NCI-H1092 (cell line): ENCODE results near the gene FAM200A.
A peak's percentile ranks its signal among the peaks of the same experiment; 100 is the strongest.
"Not testable (repeated sequence)": the region's sequence is repeated elsewhere in the genome, so short reads cannot be mapped to it uniquely, and the experiment has no call there.

Source experiments
- DNase-seq: peaks from one replicate; lab custom pipeline; 2025; lab: John Stamatoyannopoulos, UW

The FAM200A gene

DNA sequence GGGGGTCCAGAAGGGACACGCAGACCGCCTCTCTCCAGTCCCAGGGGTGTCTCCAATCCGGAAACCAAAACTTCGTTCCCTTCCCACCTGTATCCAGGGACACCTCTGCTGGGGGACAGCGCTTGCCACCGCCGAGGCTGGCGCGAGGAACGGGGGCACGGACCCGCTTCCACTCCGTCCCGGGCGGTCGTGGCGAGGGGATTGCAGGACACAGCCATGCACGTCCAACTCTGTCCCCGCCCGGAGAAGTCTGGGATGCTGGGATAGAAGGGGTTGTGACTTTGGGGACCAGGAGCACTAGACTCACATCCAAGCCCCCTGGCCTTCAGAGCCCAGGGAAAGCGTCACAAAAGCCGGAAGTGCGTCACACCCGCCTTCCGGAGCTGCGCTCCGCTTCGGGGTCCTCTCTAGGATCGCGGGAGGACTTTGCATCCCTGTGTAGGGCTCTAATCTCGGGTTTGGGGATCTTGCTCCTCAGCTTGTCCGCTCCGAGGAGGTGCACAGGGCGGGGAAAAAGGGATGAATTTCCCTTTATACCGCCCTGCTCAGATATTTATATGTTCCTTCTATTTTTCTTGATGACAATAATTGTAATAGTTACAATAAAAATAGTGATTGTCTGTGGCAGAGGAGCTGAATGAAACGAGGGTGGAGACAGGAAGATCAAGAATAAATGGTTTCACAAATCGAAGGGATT lies at the start of gene FAM200A:
TSS of gene FAM200A (minus strand) at position 348 of the 697 bp plus-strand sequence. CDS start 3,707 bp downstream, outside the sequence.
- DNase-seq: peak; percentile 97

DNA sequence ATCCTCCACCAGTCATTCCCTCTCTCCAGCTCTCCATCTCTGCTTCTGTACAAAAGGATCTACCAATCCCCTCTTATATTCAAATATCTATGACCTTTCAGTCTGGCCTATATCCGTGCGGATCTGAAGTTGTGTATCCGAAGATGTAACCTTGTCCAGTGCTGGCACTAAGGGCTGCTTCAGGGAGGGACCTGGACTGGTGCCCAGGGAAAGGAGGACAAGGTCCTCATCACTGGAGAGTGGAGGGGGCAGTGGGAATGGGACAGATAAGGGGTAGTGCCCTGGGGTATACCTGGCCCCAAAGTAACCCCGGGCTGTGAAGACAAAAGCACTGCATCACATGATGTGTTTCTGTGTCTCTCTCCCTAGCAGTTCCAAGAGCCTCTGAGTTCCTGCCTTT lies 47.9 kb upstream of the FAM200A start:
- DNase-seq: no peak

DNA sequence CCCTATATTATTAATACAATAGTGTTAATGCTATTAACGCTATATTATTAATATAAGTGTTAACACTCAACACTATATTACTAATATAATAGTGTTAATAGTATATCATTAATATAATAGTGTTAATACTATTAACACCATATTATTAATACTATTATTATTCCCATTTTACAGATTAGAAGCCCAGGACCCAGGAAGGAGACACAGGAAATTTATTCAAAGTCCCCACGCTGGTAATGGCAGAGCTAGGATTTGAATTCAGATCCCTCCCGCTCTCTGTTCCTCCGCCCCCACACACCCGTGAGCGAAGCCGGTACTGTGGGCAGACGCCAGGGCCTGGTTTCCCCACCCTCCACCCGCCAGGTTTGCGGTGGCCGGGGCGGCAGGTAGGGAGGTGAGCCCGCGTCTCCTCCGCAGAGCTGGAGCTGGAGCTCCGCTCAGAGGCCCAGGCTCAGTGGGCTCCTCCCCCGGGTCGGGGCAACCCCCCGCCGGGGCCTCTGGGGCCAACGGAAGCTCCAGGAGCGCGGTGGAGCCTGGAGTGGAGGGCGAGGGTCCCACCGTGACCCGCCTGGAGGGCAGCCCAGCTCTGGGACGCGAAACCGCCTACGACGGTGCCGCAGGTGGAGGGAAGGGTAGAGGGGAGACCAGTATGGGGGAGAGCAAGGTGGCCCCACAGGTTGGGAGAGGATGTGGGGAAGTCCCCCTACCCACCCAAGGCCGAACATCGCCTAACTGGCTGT lies 46.0 kb upstream of the FAM200A start, which contains the start of gene TMEM225B:
TSS of gene TMEM225B (plus strand) at position 506 of the 740 bp plus-strand sequence. CDS start 6,122 bp downstream, outside the sequence.
- no peak for DNase-seq

DNA sequence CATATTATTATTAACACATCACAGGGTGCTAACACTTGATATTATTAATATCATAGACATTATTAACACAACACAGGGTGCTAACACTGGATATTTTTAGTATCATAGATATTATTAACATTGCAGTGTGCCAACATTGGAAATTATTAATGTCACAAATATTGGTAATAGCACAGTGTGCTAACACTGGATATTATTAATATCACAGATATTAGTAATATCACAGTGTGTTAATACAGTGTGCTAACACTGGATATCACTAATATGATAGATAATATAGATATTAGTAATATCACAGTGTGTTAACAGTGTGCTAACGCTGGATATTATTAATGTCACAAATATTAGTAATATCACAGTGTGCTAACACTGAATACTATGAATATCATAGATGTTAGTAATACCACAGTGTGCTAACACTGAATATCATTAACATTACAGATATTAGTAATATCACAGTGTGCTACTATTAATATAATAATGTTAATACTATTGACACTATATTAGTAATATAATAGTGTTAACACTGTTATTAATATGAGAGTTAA lies 44.6 kb upstream of the FAM200A start:
- no peak for DNase-seq

DNA sequence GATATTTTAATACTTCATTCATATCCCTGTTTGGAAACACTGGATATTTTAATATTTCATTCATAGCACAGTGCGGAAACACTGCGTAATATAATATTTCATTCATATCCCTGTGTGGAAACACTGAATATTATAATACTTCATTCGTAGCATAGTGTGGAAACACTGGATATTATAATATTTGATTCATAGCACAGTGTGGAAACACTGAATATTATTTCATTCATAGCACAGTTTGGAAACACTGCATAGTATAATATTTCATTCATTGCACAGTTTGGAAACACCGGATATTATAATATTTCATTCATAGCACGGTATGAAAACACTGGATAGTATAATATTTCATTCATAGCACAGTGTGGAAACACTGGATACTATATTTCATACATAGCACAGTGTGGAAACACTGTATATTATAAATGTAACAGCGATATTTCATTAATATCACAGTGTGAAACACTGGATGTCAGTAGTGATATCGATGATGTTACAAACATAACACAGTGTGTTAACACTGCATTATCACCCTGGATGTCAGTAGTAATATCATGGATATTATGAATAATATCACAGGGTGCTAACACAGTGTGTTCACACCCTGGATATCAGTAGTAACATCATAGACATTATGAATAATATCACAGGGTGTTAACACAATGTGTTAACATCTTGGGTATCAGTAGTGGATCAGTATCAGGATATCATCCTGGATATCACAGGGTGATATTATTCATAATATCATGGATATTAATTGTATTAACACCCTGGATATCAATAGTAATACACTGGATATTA lies 43.2 kb upstream of the FAM200A start:
- no peak for DNase-seq

DNA sequence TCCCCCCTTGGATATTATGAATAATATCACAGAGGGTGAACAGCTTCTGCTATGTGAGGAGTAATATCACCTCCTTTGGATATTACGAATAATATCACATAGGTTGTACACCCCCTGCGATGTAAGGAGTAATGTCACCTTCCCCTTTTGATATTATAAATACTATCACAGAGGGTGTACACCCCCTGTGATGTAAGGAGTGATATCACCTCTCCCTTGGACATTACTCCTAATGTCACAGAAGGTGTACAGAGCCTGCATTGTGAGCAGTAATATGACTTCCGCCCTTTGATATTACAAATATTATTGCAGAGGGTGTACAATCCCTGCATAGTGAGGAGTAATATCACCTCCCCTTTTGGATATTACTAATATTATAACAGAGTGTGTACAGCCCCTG lies 37.0 kb upstream of the FAM200A start:
- DNase-seq: no peak

DNA sequence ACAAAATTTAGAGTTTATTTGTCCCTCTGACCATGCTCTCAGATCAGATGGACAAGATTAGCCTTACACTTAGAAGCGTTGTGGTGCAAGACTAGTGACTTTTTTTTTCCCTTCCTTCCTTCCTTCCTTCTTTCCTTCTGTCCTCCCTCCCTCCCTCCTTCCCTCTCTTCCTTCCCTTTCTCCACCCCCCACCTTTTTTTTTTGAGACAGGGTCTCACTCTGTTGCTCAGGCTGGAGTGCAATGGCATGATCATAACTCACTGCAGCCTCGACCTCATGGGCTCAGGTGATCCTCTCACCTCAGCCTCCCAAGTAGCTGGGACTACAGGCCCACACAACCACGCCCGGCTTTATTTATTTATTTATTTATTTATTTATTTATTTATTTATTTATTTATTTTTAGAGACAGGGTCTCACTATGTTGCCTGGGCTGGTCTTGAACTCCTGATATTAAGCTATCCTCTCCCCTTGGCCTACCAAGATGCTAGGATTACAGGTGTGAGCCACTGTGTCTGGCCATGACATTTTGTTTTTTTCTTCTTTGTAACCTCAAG lies 28.9 kb upstream of the FAM200A start:
- not testable (repeated sequence) for DNase-seq

DNA sequence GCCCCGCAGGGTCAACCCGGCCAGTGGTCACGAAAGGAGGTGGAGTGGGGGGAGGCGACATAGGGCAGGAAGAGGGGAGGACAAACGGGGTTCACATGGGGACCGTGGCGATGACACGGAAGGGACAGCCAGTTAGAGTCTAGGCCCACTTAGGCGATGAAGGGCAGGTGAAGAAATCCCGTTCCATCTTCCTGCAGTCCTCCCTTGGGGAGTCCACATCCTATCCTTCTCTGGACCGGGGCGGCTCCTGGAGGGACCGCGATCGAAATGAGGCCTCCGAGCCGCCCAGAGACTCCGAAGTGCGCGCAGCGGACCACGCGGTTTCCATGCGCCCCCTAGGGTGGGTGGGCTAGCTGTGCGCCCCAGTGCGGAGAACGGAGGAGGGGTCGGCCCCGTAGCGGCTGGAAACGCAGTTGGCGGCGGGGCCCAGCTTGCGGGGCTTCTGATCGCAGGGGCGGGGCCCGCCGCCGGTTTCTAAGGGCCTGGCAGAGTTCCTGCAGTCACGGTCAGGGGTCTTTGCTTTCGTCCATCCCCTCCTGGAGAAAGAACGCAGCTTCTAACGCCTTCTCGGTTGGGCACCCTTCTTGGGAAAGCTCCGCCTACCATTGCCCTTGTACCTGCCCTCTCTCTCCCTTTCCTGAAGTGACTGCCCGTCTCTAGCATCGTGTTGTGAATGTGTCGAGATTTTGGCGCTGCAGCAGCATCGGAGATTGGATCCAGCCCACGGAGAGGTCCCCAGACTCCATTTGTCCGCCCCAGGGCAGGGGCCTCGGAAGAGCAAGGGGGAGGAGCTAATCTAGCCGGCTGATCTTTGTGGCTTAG lies 28.3 kb upstream of the FAM200A start:
- DNase-seq: peak; percentile 80

DNA sequence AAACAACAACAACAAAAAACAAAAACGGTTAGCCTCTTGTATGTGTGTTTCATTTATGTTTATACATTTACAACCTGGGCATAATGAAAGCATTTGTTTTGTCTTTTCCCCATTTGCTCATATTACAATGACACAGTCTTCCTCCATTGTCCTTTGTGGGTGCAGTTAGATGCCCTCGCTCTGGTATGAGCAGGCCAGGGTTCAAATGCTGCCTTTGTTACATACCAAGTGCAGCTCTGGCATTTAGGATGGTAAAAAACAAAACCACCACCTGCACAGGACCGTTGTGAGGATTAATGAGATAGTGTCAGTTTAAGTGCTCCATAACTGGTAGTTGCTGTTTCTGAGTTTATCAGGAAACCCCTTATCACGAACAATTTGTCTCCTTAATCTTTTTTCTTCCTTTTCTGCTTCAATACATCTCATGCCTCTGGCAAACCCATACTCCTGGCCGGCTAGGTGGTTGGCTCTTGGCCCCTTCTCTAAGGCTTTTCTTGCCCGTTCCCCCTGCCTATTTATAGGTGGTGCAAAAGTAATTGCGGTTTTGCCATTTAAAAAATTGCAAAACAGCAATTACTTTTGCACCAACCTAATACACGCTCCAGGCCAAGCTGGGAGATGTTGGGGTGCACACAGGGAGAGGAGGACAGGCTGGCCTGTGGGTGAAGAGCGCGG lies 27.5 kb upstream of the FAM200A start:
- DNase-seq: no peak

DNA sequence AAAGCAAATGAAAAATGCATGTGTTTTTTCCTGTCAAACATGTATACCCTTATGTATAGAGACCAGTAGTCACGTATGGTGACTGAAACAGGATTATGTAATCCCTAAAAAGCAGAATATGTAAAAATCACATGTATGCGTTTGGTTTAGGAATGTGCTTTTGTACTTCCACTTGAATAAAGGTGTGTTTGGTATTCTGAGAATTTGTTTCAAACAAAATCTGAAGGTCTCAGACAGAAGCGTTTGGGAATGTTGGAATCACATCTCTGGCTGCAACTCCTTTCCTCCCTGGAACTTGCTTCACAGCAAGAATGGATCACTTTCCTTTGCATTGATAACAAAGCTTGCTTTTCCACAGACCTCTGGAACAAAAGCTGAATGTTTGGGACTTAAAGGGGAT lies 24.3 kb upstream of the FAM200A start:
- no peak for DNase-seq

DNA sequence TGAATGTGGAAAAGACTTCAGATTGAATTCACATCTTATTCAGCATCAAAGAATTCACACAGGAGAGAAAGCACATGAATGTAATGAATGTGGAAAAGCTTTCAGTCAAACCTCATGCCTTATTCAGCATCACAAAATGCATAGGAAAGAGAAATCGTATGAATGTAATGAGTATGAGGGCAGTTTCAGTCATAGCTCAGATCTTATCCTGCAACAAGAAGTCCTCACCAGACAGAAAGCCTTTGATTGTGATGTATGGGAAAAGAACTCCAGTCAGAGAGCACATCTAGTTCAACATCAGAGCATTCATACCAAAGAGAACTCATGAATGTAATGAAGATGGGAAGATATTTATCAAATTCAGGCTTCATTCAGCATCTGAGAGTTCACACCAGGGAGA lies 21.3 kb upstream of the FAM200A start:
- DNase-seq: no peak

DNA sequence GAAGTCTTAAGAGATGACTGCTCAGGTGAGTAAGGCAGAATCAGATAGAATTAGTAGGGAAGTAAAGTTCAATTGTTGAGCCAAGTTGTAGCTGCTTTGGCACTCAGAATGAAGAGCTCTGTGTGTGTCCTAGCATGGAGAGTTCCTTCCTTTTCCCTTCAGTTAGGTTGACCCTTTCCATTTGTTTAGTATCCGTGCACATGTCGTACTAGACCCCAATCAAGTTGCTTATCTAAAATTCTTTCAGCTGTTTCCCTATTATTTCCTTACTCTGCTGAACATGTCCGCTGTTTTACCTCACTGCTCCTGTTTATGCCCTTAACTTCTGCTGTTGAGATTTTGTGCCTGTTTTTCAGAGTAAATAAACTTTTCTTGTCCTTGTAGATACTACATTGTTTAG lies 19.9 kb upstream of the FAM200A start:
- DNase-seq: no peak

DNA sequence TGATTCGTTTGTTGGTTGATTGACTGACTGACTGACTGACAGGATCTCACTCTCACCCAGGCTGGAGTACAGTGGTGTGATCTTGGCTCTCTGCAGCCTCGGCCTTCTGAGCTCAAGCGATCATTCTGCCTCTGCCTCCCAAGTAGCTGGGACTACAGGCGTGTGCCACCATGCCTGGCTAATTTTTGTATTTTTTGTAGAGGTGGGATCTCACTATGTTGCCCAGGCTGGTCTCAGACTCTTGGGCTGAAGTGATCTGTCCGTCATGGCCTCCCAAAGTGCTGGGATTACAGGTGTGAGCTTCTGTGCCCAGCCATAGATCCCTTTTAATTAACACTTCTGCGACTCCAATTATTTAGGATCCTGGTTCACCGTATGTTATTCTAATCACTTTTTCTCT lies 16.9 kb upstream of the FAM200A start:
- not testable (repeated sequence) for DNase-seq

DNA sequence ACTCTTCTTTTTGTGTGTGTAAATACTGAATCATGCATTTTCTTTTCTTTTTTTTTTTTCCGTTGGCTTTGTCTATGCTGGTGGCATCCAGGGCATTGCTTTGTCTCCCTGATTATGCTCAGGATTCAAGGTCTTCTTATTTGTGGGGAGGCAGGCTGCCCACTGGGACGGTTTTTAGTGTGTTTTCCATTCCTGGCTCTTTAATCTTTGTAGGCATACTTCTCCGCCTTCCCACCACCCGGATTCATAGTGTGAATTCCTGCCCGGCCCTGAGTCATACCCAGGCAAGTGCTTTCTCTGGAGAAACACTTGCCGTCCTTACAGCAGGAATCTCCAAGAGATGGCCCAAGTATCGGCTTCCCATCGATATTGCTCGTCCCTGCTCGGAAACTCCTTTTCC lies 11.7 kb upstream of the FAM200A start:
- no peak for DNase-seq

DNA sequence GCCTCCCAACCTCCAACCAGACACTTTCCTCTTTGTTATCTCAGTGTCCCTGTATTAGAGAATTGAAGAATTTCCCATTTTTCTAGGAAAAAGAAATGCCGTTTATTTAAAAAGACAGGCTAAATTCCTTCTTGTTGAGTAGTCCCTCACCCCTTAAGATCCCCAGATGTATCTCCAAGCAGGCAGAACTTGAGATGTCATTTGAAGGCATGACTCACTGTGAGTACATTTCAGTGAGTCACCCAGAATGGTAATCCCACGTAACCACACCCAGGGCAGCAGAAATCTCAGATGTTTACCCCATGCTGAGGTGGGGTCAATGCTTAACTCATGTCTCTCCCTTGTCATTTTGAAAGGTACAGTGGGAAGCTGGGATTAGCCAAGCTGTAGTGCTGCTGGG lies 10.9 kb upstream of the FAM200A start:
- no peak for DNase-seq

DNA sequence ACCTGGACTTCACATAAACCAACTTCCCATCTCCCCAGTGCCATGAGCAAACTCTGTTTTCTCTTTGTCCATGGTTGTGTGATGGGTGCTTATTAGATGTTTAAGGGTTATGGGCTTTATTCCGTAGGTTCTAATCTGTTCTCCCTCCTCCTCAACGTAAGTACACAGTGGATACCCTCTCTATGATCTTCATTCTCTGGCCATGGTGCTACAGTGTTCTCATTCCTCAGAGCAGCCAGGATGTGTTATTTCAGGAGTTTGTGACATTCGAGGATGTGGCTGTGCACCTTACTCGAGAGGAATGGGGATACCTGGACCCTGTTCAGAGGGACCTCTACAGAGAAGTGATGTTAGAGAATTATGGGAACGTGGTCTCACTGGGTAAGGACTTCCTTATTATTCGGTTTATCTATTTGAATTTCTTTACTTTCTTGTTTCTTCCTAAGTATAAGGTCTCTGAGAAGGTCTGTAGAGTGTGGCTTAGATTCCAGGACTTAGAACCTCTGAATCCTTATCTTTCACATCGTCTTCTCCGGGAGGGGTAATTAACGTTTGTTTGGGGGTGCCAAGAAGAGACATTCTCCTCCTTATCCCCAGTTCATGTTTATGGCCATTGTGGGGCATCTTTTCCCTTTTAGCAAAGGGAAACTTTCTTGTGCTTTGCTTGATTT lies 10.3 kb upstream of the FAM200A start:
- DNase-seq: no peak

DNA sequence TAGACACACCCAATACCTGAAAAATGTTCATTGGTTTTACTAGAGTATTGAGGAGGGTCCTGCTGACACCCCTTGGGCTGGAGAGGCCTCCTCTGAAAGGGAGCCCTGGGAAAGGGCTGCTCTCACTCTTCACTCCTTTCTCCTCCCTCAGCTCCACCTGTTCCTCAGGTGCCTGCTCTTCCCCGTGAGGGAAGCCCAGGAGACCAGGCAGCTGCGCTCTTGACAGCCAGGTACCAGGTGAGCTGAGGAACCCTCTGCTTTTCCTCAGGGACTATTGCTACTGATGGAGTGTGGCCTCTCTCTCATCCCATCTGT lies 9.8 kb upstream of the FAM200A start:
- DNase-seq: no peak

DNA sequence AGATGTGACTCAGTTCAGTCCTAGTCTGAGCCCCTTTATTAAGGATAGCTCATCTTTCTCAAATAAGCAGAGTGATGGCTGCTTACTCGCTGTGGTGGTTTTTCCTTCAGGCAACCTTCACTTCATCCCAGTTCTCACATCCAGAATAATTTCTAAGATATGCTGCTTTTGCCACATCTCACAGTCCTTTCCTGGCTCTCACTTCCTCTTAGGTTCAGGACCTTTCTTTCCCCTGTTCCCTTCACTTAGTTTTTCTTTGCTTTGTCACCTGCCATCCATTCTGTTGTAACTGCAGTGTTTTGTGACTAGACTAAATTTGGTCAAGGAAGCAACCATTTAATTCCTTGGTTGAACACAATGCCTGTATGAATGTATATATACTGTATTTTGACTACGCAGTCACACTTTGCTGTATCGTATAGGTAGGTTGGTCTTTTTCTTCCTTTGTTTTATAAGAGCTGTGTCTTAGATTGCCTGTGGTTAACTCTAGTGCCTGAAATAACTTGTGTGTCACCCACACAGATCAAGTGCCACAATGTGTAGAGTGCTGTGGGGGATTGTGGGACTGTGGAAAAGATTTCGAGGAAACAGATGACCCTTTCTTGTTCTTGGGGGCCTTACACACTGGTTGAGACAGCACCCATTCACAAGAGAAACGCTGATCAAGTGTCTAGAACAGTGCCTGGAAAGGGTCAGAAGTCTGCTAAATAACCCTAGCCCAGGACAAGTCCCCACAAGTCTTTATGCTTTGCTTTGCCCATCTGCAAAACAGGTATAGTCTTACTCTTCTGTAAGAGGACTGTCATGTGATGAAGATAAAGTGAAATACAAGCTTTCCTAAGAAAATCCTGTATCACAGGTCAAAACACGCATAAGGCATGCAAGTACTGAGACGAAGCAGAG lies 9.2 kb upstream of the FAM200A start:
- DNase-seq: no peak
